PFSK-1 (cell line): Measurements from ENCODE around the gene PCDHGA7.

Experiments used
- FOXP2 ChIP-seq: optimal IDR thresholded peaks from 2 replicates; pipeline ENCODE3; 2011; ENCODE audit warnings: borderline replicate concordance, control low read depth, inconsistent platforms; ENCODE audit not compliant: insufficient read depth; ENCODE audit errors: extremely low read length, extremely low read depth
- POLR2AphosphoS5 ChIP-seq: IDR thresholded peaks from 2 replicates; pipeline ENCODE4 v1.6.1; 2012; ENCODE audit warnings: low read depth, mild to moderate bottlenecking, control low read depth, low read length, moderate library complexity
- REST ChIP-seq, 2 experiments: IDR thresholded peaks; 2 replicates each; pipeline versions ENCODE4 v1.6.1 to v1.8.0; 2011 to 2012; ENCODE audit warnings: low read depth in 2 of 2, low read length in 2 of 2, control low read depth in 1 of 2, inconsistent platforms in 1 of 2, mild to moderate bottlenecking in 1 of 2, moderate library complexity in 1 of 2; ENCODE audit not compliant: insufficient read depth in 1 of 2
- SIN3A ChIP-seq: IDR thresholded peaks from 2 replicates; pipeline ENCODE4 v1.6.1; 2012; ENCODE audit warnings: mild to moderate bottlenecking, low read length, moderate library complexity, borderline replicate concordance; ENCODE audit not compliant: insufficient read depth
- TAF1 ChIP-seq: IDR thresholded peaks from 2 replicates; pipeline ENCODE4 v1.6.1; 2012; ENCODE audit warnings: low read length, control low read depth, borderline replicate concordance; ENCODE audit not compliant: insufficient read depth

PCDHGA7 gene

GRCh38 chr5:141371572-141372475, 10.7 kb upstream of the PCDHGA7 start:
- TF ChIP-seq FOXP2 (no peak), SIN3A (no peak), REST (IDR thresholded peaks at IDR 0.05; ENCODE audit: insufficient read depth in 1 of 2, low read depth in 2 of 2, low read length in 2 of 2) (no peak), TAF1 (no peak), POLR2AphosphoS5 (no peak)

- TF ChIP-seq SIN3A (no peak), FOXP2 (no peak), REST (IDR thresholded peaks at IDR 0.05; ENCODE audit: insufficient read depth in 1 of 2, low read depth in 2 of 2, low read length in 2 of 2) (no peak), TAF1 (no peak), POLR2AphosphoS5 (no peak)
Observed at GRCh38 chr5:141373673-141374317, 8.7 kb upstream of the PCDHGA7 start, which contains the start of gene PCDHGA6. PCDHGA6 (plus strand) TSS chr5:141373891; CDS start chr5:141374084, 193 bp downstream.

GRCh38 chr5:141374627-141375026, 7.9 kb upstream of the PCDHGA7 start:
- no peak for TF ChIP-seq FOXP2
- TF ChIP-seq TAF1, result no peak
- TF ChIP-seq POLR2AphosphoS5, result no peak

GRCh38 chr5:141383345-141383744, 803 bp downstream of the PCDHGA7 start:
- TF ChIP-seq FOXP2, result no peak
- no peak for TF ChIP-seq TAF1
- TF ChIP-seq SIN3A, result no peak
- no peak for TF ChIP-seq REST (IDR thresholded peaks at IDR 0.05; ENCODE audit: insufficient read depth in 1 of 2, low read depth in 2 of 2, low read length in 2 of 2)
- no peak for TF ChIP-seq POLR2AphosphoS5

- TF ChIP-seq REST (IDR thresholded peaks at IDR 0.05; ENCODE audit: insufficient read depth in 1 of 2, low read depth in 2 of 2, low read length in 2 of 2) (no peak), TAF1 (no peak), POLR2AphosphoS5 (no peak), FOXP2 (no peak)
Observed at GRCh38 chr5:141384471-141385267, 2.1 kb downstream of the PCDHGA7 start.
